HCT116 (cell line): ENCODE results near the gene KPNA1. TPM values are rescaled to one million over a fixed set of nuclear protein-coding genes. Genes with fewer than 3 reads are reported as not detected.

Experiments used
- ATAC-seq: fragments of 200-7000 bp; cut with Tn5 transposase; 2 replicates; pipeline ENCODE4 v1.9.1; 2020; ENCODE audit warnings: mild to moderate bottlenecking, moderate library complexity
- BruUV-seq: library from RNA; stranded (reverse); fragments of 400-500 nt; replicated peaks from 2 replicates; lab custom pipeline; 2021; lab: Mats Ljungman, UMichigan
- CTCF ChIA-PET: fragments of 300-600 bp; sonication (Branson Sonifier 250); formaldehyde crosslinking; loops from one replicate; lab custom pipeline; 2021; ENCODE audit warnings: antibody characterized with exemption; lab: Charles Lee
- POLR2A ChIA-PET: fragments of 300-600, 350-600 bp; sonication (Branson Sonifier 250); formaldehyde crosslinking; loops from one replicate; lab custom pipeline; 2021; ENCODE audit warnings: antibody characterized with exemption; lab: Charles Lee
- RAD21 ChIA-PET, 2 experiments: fragments of 300-600 bp; sonication (Branson Sonifier 250); formaldehyde crosslinking; loops; one replicate each; lab custom pipeline; 2023; ENCODE audit warnings: low total read pairs in 2 of 2; ENCODE audit not compliant: uncharacterized antibody in 2 of 2, unreplicated experiment in 2 of 2, low non-redundant PET in 1 of 2; lab: Charles Lee
- DNase-seq: peaks from one replicate; pipeline ENCODE4 v3.0.0-alpha.2; 2010; ENCODE audit warnings: low read depth, low spot score
- H2AFZ ChIP-seq: fragments of 200-600 bp; shearing (Covaris generic), sonication (generic); 2 replicates; pipeline ENCODE4 v1.6.1; 2017; ENCODE audit warnings: low read depth, mixed run types, mixed read lengths, antibody characterized with exemption, low read length; ENCODE audit not compliant: poor library complexity, severe bottlenecking
- H3K27ac ChIP-seq: 2 replicates; pipeline ENCODE4 v1.5.1; 2012; ENCODE audit warnings: low read depth, low read length
- H3K27me3 ChIP-seq: fragments of 200-600 bp; sonication (generic); 2 replicates; pipeline ENCODE4 v1.6.1; 2016; ENCODE audit warnings: mixed run types, low read length, mixed read lengths; ENCODE audit not compliant: insufficient read depth
- H3K36me3 ChIP-seq, 2 experiments: fragments of 200-500 bp in 1 of 2; fragments of 200-600 bp in 1 of 2; sonication (Bioruptor generic) in 1 of 2; sonication (generic) in 1 of 2; 2 replicates each; pipeline versions ENCODE4 v1.5.1 to v1.6.1; 2014 to 2016; ENCODE audit warnings: low read length in 2 of 2, inconsistent platforms in 1 of 2, mixed read lengths in 1 of 2, mixed run types in 1 of 2; ENCODE audit not compliant: insufficient read depth in 2 of 2, control insufficient read depth in 1 of 2
- H3K4me1 ChIP-seq, 2 experiments: fragments of 200-600 bp in 1 of 2; sonication (generic) in 1 of 2; 2 replicates each; pipeline versions ENCODE4 v1.5.1 to v1.6.1; 2012 to 2017; ENCODE audit warnings: low read length in 2 of 2, inconsistent platforms in 1 of 2, mild to moderate bottlenecking in 1 of 2, mixed read lengths in 1 of 2, mixed run types in 1 of 2, moderate library complexity in 1 of 2; ENCODE audit not compliant: insufficient read depth in 2 of 2, control insufficient read depth in 1 of 2
- H3K4me2 ChIP-seq: fragments of 200-600 bp; sonication (generic); 2 replicates; pipeline ENCODE4 v1.6.1; 2017; ENCODE audit warnings: mixed run types, low read length, mixed read lengths
- H3K4me3 ChIP-seq, 2 experiments: fragments of 200-600 bp in 1 of 2; sonication (generic) in 1 of 2; replicated peaks in 1 of 2; 2 replicates each; pipeline ENCODE4 v1.5.1; 2011 to 2016; ENCODE audit warnings: low read length in 2 of 2, control low read depth in 1 of 2, low read depth in 1 of 2, mild to moderate bottlenecking in 1 of 2, mixed read lengths in 1 of 2, mixed run types in 1 of 2
- H3K79me2 ChIP-seq: fragments of 200-600 bp; sonication (generic); 2 replicates; pipeline ENCODE4 v1.6.1; 2017; ENCODE audit warnings: mild to moderate bottlenecking, mixed run types, low read length, moderate library complexity, mixed read lengths; ENCODE audit not compliant: insufficient read depth
- H3K9ac ChIP-seq: fragments of 200-600 bp; sonication (generic); 2 replicates; pipeline ENCODE4 v1.6.1; 2016; ENCODE audit warnings: low read length, mixed read lengths
- H3K9me2 ChIP-seq: fragments of 200-600 bp; sonication (generic), shearing (Covaris generic); 2 replicates; pipeline ENCODE4 v1.6.1; 2017; ENCODE audit warnings: mixed run types, mild to moderate bottlenecking, moderate library complexity; ENCODE audit not compliant: insufficient read depth
- H3K9me3 ChIP-seq, 2 experiments: fragments of 200-500 bp in 1 of 2; fragments of 200-600 bp in 1 of 2; sonication (Bioruptor generic) in 1 of 2; sonication (generic) in 1 of 2; 2 replicates each; pipeline ENCODE4 v1.6.1; 2014 to 2017; ENCODE audit warnings: low read length in 2 of 2, mixed read lengths in 2 of 2, inconsistent platforms in 1 of 2, low read depth in 1 of 2, mild to moderate bottlenecking in 1 of 2, mixed run types in 1 of 2, moderate library complexity in 1 of 2; ENCODE audit not compliant: control insufficient read depth in 1 of 2, insufficient read depth in 1 of 2
- H4K20me1 ChIP-seq: fragments of 200-600 bp; sonication (generic), shearing (Covaris generic); 2 replicates; pipeline ENCODE4 v1.6.1; 2017; ENCODE audit warnings: mixed run types, mild to moderate bottlenecking, moderate library complexity; ENCODE audit not compliant: insufficient read depth
- ATF3 ChIP-seq: IDR thresholded peaks from 2 replicates; pipeline ENCODE4 v1.6.1; 2012
- CBX3 ChIP-seq: IDR thresholded peaks from 2 replicates; pipeline ENCODE4 v1.6.1; 2012; ENCODE audit warnings: low read depth
- CTCF ChIP-seq, 3 experiments: fragments of 200-600 bp in 1 of 3; sonication (generic) in 1 of 3; IDR thresholded peaks in 2 of 3; conservative IDR thresholded peaks in 1 of 3; 2 replicates each; pipeline ENCODE4 v1.5.1; 2012 to 2017; ENCODE audit warnings: low read depth in 2 of 3, low read length in 2 of 3, antibody characterized with exemption in 1 of 3, borderline replicate concordance in 1 of 3, control low read depth in 1 of 3, mild to moderate bottlenecking in 1 of 3, mixed read lengths in 1 of 3, mixed run types in 1 of 3, moderate library complexity in 1 of 3; ENCODE audit not compliant: insufficient read depth in 1 of 3
- EGR1 ChIP-seq: IDR thresholded peaks from 2 replicates; pipeline ENCODE4 v1.6.1; 2012; ENCODE audit warnings: low read depth
- ELF1 ChIP-seq: IDR thresholded peaks from 2 replicates; pipeline ENCODE4 v1.6.1; 2012; ENCODE audit warnings: low read depth, borderline replicate concordance
- EZH2phosphoT487 ChIP-seq: fragments of 200-600 bp; IDR thresholded peaks from 2 replicates; pipeline ENCODE4 v1.6.1; 2018; ENCODE audit warnings: antibody characterized with exemption, borderline replicate concordance
- FOSL1 ChIP-seq: IDR thresholded peaks from 2 replicates; pipeline ENCODE4 v1.6.1; 2012; ENCODE audit warnings: low read depth
- JUND ChIP-seq: IDR thresholded peaks from 2 replicates; pipeline ENCODE4 v1.6.1; 2012
- MAX ChIP-seq: IDR thresholded peaks from 2 replicates; pipeline ENCODE4 v1.6.1; 2012
- POLR2A ChIP-seq: IDR thresholded peaks from 2 replicates; pipeline ENCODE4 v1.7.0; 2011; ENCODE audit warnings: borderline replicate concordance; ENCODE audit not compliant: insufficient read depth, insufficient read length; ENCODE audit errors: extremely low read depth
- POLR2AphosphoS5 ChIP-seq: IDR thresholded peaks from 2 replicates; pipeline ENCODE4 v1.6.1; 2011; ENCODE audit warnings: mild to moderate bottlenecking, low read depth, low read length, moderate library complexity
- RAD21 ChIP-seq: IDR thresholded peaks from 2 replicates; pipeline ENCODE4 v1.6.1; 2012; ENCODE audit warnings: low read depth, mild to moderate bottlenecking
- REST ChIP-seq: IDR thresholded peaks from 2 replicates; pipeline ENCODE4 v1.6.1; 2012; ENCODE audit warnings: low read depth
- SIN3A ChIP-seq: IDR thresholded peaks from 2 replicates; pipeline ENCODE4 v1.6.1; 2012; ENCODE audit warnings: low read depth
- SRF ChIP-seq: IDR thresholded peaks from 2 replicates; pipeline ENCODE4 v1.6.1; 2012; ENCODE audit warnings: low read depth
- TCF7L2 ChIP-seq: IDR thresholded peaks from 2 replicates; pipeline ENCODE4 v1.7.0; 2011; ENCODE audit warnings: borderline replicate concordance, inconsistent platforms; ENCODE audit not compliant: insufficient read depth, insufficient read length; ENCODE audit errors: extremely low read depth
- ZBTB33 ChIP-seq: IDR thresholded peaks from 2 replicates; pipeline ENCODE4 v1.6.1; 2011; ENCODE audit warnings: mild to moderate bottlenecking, low read length, moderate library complexity; ENCODE audit not compliant: insufficient replicate concordance; ENCODE audit errors: extremely low read depth
- ZFX ChIP-seq: fragments of 450-650 bp; IDR thresholded peaks from 2 replicates; pipeline ENCODE4 v1.6.1; 2017
- ZNF274 ChIP-seq: fragments of 200-500 bp; sonication (Bioruptor generic); IDR thresholded peaks from 2 replicates; pipeline ENCODE4 v1.6.1; 2014; ENCODE audit warnings: mild to moderate bottlenecking, low read depth, low read length, inconsistent platforms
- intact Hi-C: fragments of 100-400 bp; cut with micrococcal nuclease; formaldehyde crosslinking; loops from 2 replicates; pipeline ENCODE4 v1.10.0; 2022
- total RNA-seq: library from RNA; stranded (reverse); gene quantifications from one replicate; pipeline ENCODE4 v1.2.1, GENCODE V29; 2021; ENCODE audit not compliant: unreplicated experiment

The KPNA1 gene
- total RNA-seq, 1 experiment from 2014 or later: 73.4 TPM

GRCh38 chr3:122557356-122557755 lies 42.6 kb upstream of the KPNA1 start:
- Histone ChIP-seq H3K9me3 (no peaks in the 10 kb centered on the region), H3K27me3 (no peaks in the 10 kb centered on the region), H2AFZ (no peak overlapping the region), H3K4me3 (no peak overlapping the region), H3K27ac (no peak overlapping the region), H3K4me1 (no peaks in the 10 kb centered on the region), H4K20me1 (no peaks in the 10 kb centered on the region), H3K36me3 (no peaks in the 10 kb centered on the region), H3K4me2 (no peak overlapping the region), H3K9ac (no peak overlapping the region), H3K9me2 (no peaks in the 10 kb centered on the region), H3K79me2 (no peaks in the 10 kb centered on the region)
- BruUV-seq: no TSS peak
- intact Hi-C loops: no loop called here
- ATAC-seq: no peak
- no peak for DNase-seq
- no peak for TF ChIP-seq SRF
- no peak for TF ChIP-seq CTCF (IDR thresholded peaks at IDR 0.05 in 2 of 3, conservative IDR thresholded peaks at IDR 0.05 in 1 of 3; ENCODE audit: borderline replicate concordance in 1 of 3, insufficient read depth in 1 of 3, low read depth in 2 of 3, low read length in 2 of 3)
- TF ChIP-seq EGR1: no peak
- TF ChIP-seq EZH2phosphoT487: no peak
- no peak for TF ChIP-seq TCF7L2
- no peak for TF ChIP-seq SIN3A
- no peak for TF ChIP-seq JUND
- no peak for TF ChIP-seq MAX
- no peak for TF ChIP-seq ZBTB33
- no peak for TF ChIP-seq RAD21
- no peak for TF ChIP-seq FOSL1
- no peak for TF ChIP-seq POLR2A
- TF ChIP-seq ELF1: no peak
- TF ChIP-seq CBX3: no peak
- TF ChIP-seq ZNF274: no peak
- no peak for TF ChIP-seq POLR2AphosphoS5
- no peak for TF ChIP-seq ZFX
- no peak for TF ChIP-seq ATF3
- no peak for TF ChIP-seq REST
- POLR2A ChIA-PET: no interaction called here
- CTCF ChIA-PET: no interaction called here
- RAD21 ChIA-PET: no interaction called here
